Mesenchymal stem cell (in vitro differentiated cells and primary cell): ENCODE data around the gene EVL.

Source experiments
- DNase-seq: peaks from one replicate; pipeline ENCODE4 v3.0.0-alpha.2; 2013
- H2AFZ ChIP-seq: one replicate; pipeline ENCODE4 v1.6.1; 2013; ENCODE audit warnings: low read depth, mild to moderate bottlenecking, control low read depth, inconsistent platforms, low read length, moderate library complexity
- H2AK5ac ChIP-seq: 2 replicates; pipeline ENCODE4 v1.6.1; 2013; ENCODE audit warnings: low read length, moderate library complexity, mild to moderate bottlenecking, inconsistent platforms; ENCODE audit not compliant: severe bottlenecking
- H2BK120ac ChIP-seq: one replicate; pipeline ENCODE4 v1.6.1; 2013; ENCODE audit warnings: low read depth, mild to moderate bottlenecking, inconsistent platforms, low read length, moderate library complexity
- H2BK12ac ChIP-seq, 2 experiments: one replicate each; pipeline ENCODE4 v1.6.1; 2013; ENCODE audit warnings: inconsistent platforms in 2 of 2, low read length in 2 of 2, mild to moderate bottlenecking in 2 of 2, moderate library complexity in 2 of 2, control low read depth in 1 of 2
- H2BK15ac ChIP-seq: one replicate; pipeline ENCODE4 v1.6.1; 2013; ENCODE audit warnings: mild to moderate bottlenecking, low read depth, inconsistent platforms; ENCODE audit not compliant: poor library complexity, severe bottlenecking
- H2BK5ac ChIP-seq: 2 replicates; pipeline ENCODE4 v1.6.1; 2013; ENCODE audit warnings: low read depth, mild to moderate bottlenecking, low read length, control low read depth, inconsistent platforms; ENCODE audit not compliant: poor library complexity, severe bottlenecking
- H3K14ac ChIP-seq, 2 experiments: one replicate each; pipeline ENCODE4 v1.6.1; 2013; ENCODE audit warnings: inconsistent platforms in 2 of 2, low read length in 2 of 2, control low read depth in 1 of 2, mild to moderate bottlenecking in 1 of 2, moderate library complexity in 1 of 2
- H3K18ac ChIP-seq, 2 experiments: one replicate each; pipeline ENCODE4 v1.6.1; 2013; ENCODE audit warnings: inconsistent platforms in 2 of 2, low read length in 2 of 2, control low read depth in 1 of 2, low read depth in 1 of 2, mild to moderate bottlenecking in 1 of 2
- H3K23ac ChIP-seq, 2 experiments: one replicate each; pipeline ENCODE4 v1.6.1; 2013; ENCODE audit warnings: inconsistent platforms in 2 of 2, low read length in 2 of 2, mild to moderate bottlenecking in 2 of 2, moderate library complexity in 2 of 2, control low read depth in 1 of 2
- H3K27ac ChIP-seq: 2 replicates; pipeline ENCODE4 v1.5.1; 2013; ENCODE audit warnings: mild to moderate bottlenecking, moderate library complexity, low read length, control low read depth, inconsistent platforms; ENCODE audit not compliant: poor library complexity, severe bottlenecking
- H3K27me3 ChIP-seq, 2 experiments: 2 replicates each; pipeline versions ENCODE4 v1.6.1 to v1.7.0; 2013; ENCODE audit warnings: low read length in 2 of 2, mild to moderate bottlenecking in 2 of 2, moderate library complexity in 2 of 2, control low read depth in 1 of 2, inconsistent platforms in 1 of 2; ENCODE audit not compliant: control insufficient read depth in 1 of 2, insufficient read depth in 1 of 2
- H3K36me3 ChIP-seq, 2 experiments: 2 replicates each; pipeline versions ENCODE4 v1.6.1 to v1.7.0; 2013; ENCODE audit warnings: low read length in 2 of 2, control low read depth in 1 of 2, inconsistent platforms in 1 of 2, low read depth in 1 of 2, mild to moderate bottlenecking in 1 of 2; ENCODE audit not compliant: insufficient read depth in 2 of 2, control insufficient read depth in 1 of 2
- H3K4ac ChIP-seq, 2 experiments: one replicate each; pipeline ENCODE4 v1.6.1; 2013; ENCODE audit warnings: inconsistent platforms in 2 of 2, low read length in 2 of 2, mild to moderate bottlenecking in 2 of 2, moderate library complexity in 2 of 2, control low read depth in 1 of 2, low read depth in 1 of 2
- H3K4me1 ChIP-seq: 2 replicates; pipeline ENCODE4 v1.6.1; 2013; ENCODE audit warnings: low read depth, low read length, control low read depth; ENCODE audit not compliant: control insufficient read depth, insufficient read depth
- H3K4me2 ChIP-seq: 2 replicates; pipeline ENCODE4 v1.6.1; 2013; ENCODE audit warnings: low read length, mild to moderate bottlenecking, inconsistent platforms; ENCODE audit not compliant: poor library complexity, severe bottlenecking
- H3K4me3 ChIP-seq, 2 experiments: 2 replicates each; pipeline versions ENCODE4 v1.5.1 to v1.7.0; 2013; ENCODE audit warnings: low read length in 2 of 2, mild to moderate bottlenecking in 2 of 2, control low read depth in 1 of 2, low read depth in 1 of 2; ENCODE audit not compliant: insufficient read depth in 1 of 2
- H3K79me1 ChIP-seq: replicated peaks from 2 replicates; pipeline ENCODE4 v1.6.1; 2013; ENCODE audit warnings: mild to moderate bottlenecking, control low read depth, low read length, inconsistent platforms; ENCODE audit not compliant: poor library complexity, severe bottlenecking
- H3K9ac ChIP-seq: 2 replicates; pipeline ENCODE4 v1.7.0; 2013; ENCODE audit warnings: mild to moderate bottlenecking, low read length, moderate library complexity
- H3K9me3 ChIP-seq: 2 replicates; pipeline ENCODE4 v1.7.0; 2013; ENCODE audit warnings: mild to moderate bottlenecking, low read length; ENCODE audit not compliant: control insufficient read depth
- H4K8ac ChIP-seq: one replicate; pipeline ENCODE4 v1.6.1; 2013; ENCODE audit warnings: inconsistent platforms, mild to moderate bottlenecking, low read length, moderate library complexity
- H4K91ac ChIP-seq: one replicate; pipeline ENCODE4 v1.6.1; 2013; ENCODE audit warnings: mild to moderate bottlenecking, low read length, inconsistent platforms
- WGBS: methylation state at CpG from one replicate; pipeline ENCODE4 v1.1.7; 2013; ENCODE audit warnings: mixed read lengths; 5-methylcytosine and 5-hydroxymethylcytosine counted together

The EVL gene

GRCh38 chr14:100080206-100080605, 15.0 kb downstream of the EVL start:
- 98% methylated on average over 5 of the region's 5 CpGs for WGBS
- Histone ChIP-seq H2AK5ac (no peak overlapping the region), H3K18ac (no peak overlapping the region), H2BK120ac (no peak overlapping the region), H3K4me3 (no peak overlapping the region), H3K4me1 (peaks cover 17% of the 10 kb centered on the region), H2BK5ac (no peak overlapping the region), H3K36me3 (peaks cover 3 to 6% of the 10 kb centered on the region in 2 experiments), H3K4me2 (no peak overlapping the region), H4K91ac (no peak overlapping the region), H2BK15ac (no peak overlapping the region), H3K27me3 (no peaks in the 10 kb centered on the region), H2BK12ac (no peak overlapping the region), H4K8ac (no peak overlapping the region), H3K79me1 (peaks cover 37% of the 10 kb centered on the region), H2AFZ (no peak overlapping the region), H3K9me3 (no peaks in the 10 kb centered on the region), H3K9ac (no peak overlapping the region), H3K23ac (no peak overlapping the region), H3K27ac (no peak overlapping the region), H3K4ac (no peak overlapping the region), H3K14ac (no peak overlapping the region)
- DNase-seq = no peak

DNA sequence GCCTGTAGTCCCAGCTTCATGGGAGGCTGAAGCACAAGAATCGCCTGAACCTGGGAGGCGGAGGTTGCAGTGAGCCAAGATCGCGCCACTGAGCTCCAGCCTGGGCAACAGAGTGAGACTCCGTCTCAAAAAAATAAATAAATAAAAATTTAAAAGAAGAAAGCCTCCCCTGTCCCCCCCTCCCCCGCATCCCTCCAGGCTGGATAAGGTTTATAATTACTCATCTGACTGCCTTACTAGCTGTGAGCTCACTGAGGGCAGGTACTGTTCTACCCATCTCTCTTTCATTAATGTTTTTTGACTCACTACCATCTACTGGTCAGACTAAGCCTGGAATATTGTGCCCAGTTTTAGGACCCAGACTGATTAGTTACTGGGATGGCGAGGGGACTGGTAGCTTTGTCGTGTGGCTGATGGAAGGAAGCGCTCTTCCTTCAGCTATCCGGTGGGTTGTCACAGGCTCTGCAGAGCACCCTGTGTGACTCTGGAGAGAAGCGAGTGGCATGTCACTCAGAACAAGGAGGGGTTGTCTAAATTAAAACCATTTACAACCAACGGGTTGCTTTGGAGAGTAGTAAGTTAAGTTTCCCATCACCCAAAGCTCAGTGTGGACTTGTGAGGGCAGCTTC, 16.9 kb downstream of the EVL start:
- H2BK5ac ChIP-seq = no peak overlapping the region
- H3K9ac ChIP-seq = no peak overlapping the region
- H3K9me3 ChIP-seq = no peaks in the 10 kb centered on the region
- H3K14ac ChIP-seq = no peak overlapping the region
- H2BK15ac ChIP-seq = no peak overlapping the region
- H3K23ac ChIP-seq = no peak overlapping the region
- peaks cover 17% of the 10 kb centered on the region for H3K4me1 ChIP-seq
- H3K79me1 ChIP-seq = peaks cover 31% of the 10 kb centered on the region
- no peaks in the 10 kb centered on the region for H3K27me3 ChIP-seq
- H3K27ac ChIP-seq = no peak overlapping the region
- H3K4ac ChIP-seq = no peak overlapping the region
- WGBS = 98% methylated on average over 12 of the region's 12 CpGs
- peaks cover 3 to 19% of the 10 kb centered on the region in 2 experiments for H3K36me3 ChIP-seq
- no peak overlapping the region for H3K18ac ChIP-seq
- no peak overlapping the region for H2AFZ ChIP-seq
- H3K4me3 ChIP-seq = no peak overlapping the region
- no peak overlapping the region for H4K8ac ChIP-seq
- H2BK120ac ChIP-seq = no peak overlapping the region
- H4K91ac ChIP-seq = no peak overlapping the region
- no peak for DNase-seq
- no peak overlapping the region for H3K4me2 ChIP-seq
- H2AK5ac ChIP-seq = no peak overlapping the region
- no peak overlapping the region for H2BK12ac ChIP-seq

DNA sequence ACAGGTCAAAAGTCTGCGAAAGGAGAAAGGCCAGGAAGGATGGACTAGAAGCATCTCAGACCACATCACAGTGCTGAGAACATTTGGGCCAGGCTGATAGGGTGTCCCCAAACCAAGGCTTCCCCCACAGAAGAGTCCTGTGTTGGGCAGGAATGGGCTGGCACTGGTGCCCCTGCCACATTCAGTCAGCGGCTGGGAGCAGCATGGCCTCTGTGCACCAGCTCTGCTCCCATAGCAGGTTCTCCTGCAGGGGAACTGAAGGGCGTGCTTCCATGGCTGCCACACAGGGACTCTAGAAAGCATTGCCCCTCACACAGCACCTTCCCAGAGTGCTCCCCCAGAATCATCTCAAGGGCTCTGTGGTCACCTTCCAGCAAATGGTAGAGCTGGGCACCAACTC, 17.5 kb downstream of the EVL start:
- H3K23ac ChIP-seq = no peak overlapping the region
- H3K9ac ChIP-seq = no peak overlapping the region
- peaks cover 17% of the 10 kb centered on the region for H3K4me1 ChIP-seq
- no peak overlapping the region for H2BK15ac ChIP-seq
- H3K36me3 ChIP-seq = peaks cover 3 to 20% of the 10 kb centered on the region in 2 experiments
- H4K91ac ChIP-seq = no peak overlapping the region
- H3K79me1 ChIP-seq = peaks cover 29% of the 10 kb centered on the region
- no peak overlapping the region for H3K4me3 ChIP-seq
- H3K4me2 ChIP-seq = no peak overlapping the region
- no peak overlapping the region for H3K14ac ChIP-seq
- H3K27me3 ChIP-seq = no peaks in the 10 kb centered on the region
- H2BK5ac ChIP-seq = no peak overlapping the region
- H3K18ac ChIP-seq = no peak overlapping the region
- H3K9me3 ChIP-seq = no peaks in the 10 kb centered on the region
- no peak overlapping the region for H2AFZ ChIP-seq
- H3K27ac ChIP-seq = no peak overlapping the region
- no peak overlapping the region for H3K4ac ChIP-seq
- no peak overlapping the region for H2BK120ac ChIP-seq
- 95% methylated on average over 3 of the region's 3 CpGs for WGBS
- H2BK12ac ChIP-seq = no peak overlapping the region
- no peak overlapping the region for H2AK5ac ChIP-seq
- no peak overlapping the region for H4K8ac ChIP-seq
- DNase-seq = no peak

- no peak overlapping the region for H2BK120ac ChIP-seq
- H3K4me1 ChIP-seq = peaks cover 12% of the 10 kb centered on the region
- H2AFZ ChIP-seq = no peak overlapping the region
- no peak overlapping the region for H4K8ac ChIP-seq
- peaks cover 29% of the 10 kb centered on the region for H3K79me1 ChIP-seq
- H3K4me3 ChIP-seq = no peak overlapping the region
- H2BK5ac ChIP-seq = no peak overlapping the region
- H3K9ac ChIP-seq = no peak overlapping the region
- H2BK12ac ChIP-seq = no peak overlapping the region
- H3K27me3 ChIP-seq = no peaks in the 10 kb centered on the region
- no peak overlapping the region for H3K23ac ChIP-seq
- no peak overlapping the region for H2AK5ac ChIP-seq
- WGBS = 100% methylated on average over 1 of the region's 2 CpGs
- no peak overlapping the region for H3K27ac ChIP-seq
- no peaks in the 10 kb centered on the region for H3K9me3 ChIP-seq
- H3K14ac ChIP-seq = no peak overlapping the region
- DNase-seq = peak; percentile 47
- H4K91ac ChIP-seq = no peak overlapping the region
- H3K4me2 ChIP-seq = no peak overlapping the region
- peaks cover 3 to 30% of the 10 kb centered on the region in 2 experiments for H3K36me3 ChIP-seq
- no peak overlapping the region for H2BK15ac ChIP-seq
- no peak overlapping the region for H3K4ac ChIP-seq
- H3K18ac ChIP-seq = no peak overlapping the region
Observed at GRCh38 chr14:100083706-100084105, 18.5 kb downstream of the EVL start.
